Measurements from ENCODE around the gene TIFAB.
A peak's percentile ranks its signal among the peaks of the same experiment; 100 is the strongest.

Gene TIFAB

DNA sequence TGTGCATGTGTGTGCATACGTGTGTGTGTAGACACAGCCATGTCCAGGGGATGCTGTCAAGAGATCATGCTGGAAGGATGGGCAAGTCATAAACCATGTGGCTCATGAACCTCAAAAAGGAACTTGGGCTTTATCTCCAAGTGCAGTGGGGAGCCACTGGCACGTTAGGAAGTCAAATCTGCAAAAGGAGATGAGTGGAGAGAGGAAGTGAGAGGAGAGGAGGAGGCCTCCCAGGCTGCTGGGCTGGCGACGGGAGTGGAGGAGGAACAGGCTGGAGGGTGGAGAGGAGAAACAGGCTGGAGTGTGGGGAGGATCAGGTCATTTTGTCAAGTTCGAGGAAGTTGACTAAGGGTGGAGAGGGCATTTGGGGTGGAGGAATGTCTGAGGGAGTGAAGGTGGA lies 29.2 kb upstream of the TIFAB start:
- FAIRE-seq, result no peak

DNA sequence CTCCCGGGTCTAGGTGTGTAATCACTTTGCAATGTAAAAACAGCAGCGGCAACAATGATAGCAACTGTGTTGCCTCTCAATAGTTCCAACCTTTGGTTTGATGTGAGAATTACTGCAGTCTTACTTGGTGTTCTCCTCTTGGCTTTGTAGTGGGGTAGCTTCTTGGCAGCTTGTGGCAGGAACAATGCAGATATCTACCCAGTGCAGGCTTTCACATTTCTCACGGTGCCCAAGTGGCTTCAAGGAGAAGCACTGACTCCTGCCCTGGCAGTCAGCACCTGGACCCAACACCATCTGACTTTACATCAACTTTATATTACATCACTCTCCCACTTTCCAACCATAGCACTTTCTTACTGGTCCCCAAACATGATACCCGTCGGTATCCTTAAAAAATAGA lies 28.4 kb upstream of the TIFAB start:
- no peak for FAIRE-seq

DNA sequence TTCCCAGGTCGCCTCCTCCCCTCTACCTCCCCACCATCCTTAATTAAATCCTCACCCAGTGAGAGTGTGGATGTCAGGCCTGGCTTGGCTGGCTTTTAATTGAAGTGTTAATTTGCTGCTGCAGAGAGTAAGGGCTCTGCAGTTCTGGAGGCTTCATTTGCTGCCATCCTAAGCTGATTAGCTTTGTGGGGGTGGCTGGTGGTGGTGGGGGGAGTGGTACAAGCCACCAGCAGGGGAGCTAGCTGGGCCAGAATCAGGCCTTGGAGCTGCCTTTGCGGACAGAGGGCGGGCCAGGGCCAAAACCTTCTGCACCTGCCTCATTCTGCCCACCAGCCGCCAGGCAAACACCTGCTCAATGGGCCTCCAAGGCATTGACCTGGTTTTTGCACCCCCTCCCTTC lies 26.8 kb upstream of the TIFAB start:
- FAIRE-seq, result no peak

- no peak for FAIRE-seq
Observed at GRCh38 chr5:135477613-135478066, 25.5 kb upstream of the TIFAB start.

GRCh38 chr5:135476615-135477581 lies 24.7 kb upstream of the TIFAB start:
- FAIRE-seq, result no peak

GRCh38 chr5:135473956-135474670 lies 22.0 kb upstream of the TIFAB start:
- no peak for FAIRE-seq

GRCh38 chr5:135472141-135472540 lies 20.0 kb upstream of the TIFAB start:
- FAIRE-seq, result no peak

GRCh38 chr5:135471726-135472125 lies 19.6 kb upstream of the TIFAB start:
- no peak for FAIRE-seq

GRCh38 chr5:135469911-135470310 lies 17.8 kb upstream of the TIFAB start:
- peak; percentile 40 for FAIRE-seq

- no peak for FAIRE-seq
Observed at GRCh38 chr5:135468541-135468940, 16.4 kb upstream of the TIFAB start.

DNA sequence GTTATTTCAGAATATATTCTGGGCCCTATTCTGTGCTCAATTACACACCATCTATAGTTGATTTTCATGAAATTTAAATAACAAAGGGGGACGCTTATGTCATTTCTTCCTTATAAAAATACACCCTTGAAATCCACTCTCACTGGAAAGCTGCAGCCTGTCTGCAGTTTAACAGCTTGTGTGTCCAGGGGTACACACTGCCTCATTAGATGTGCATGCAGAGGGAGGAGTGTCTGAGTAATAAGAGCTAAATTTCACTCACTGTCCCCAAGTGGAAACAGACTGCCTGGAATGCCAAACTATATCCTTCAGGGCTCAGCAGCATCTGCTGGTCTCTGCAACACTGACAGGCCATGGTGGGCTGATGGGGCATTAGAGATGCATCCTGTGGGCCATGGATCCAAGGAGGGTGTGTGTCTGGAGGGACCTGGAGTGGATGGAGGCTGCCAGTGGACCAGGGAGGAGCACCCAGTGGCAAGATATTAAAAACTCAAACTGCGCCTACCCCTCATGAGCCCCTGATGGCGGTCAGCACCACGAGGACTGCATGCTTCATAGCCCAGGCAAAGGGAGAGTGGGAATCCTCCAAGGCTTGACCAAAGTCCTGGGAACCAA lies 15.8 kb upstream of the TIFAB start:
- FAIRE-seq, result no peak

- no peak for FAIRE-seq
Observed at GRCh38 chr5:135467051-135467625, 15.0 kb upstream of the TIFAB start.

- FAIRE-seq, result peak; percentile 85
Observed at GRCh38 chr5:135466178-135467050, 14.3 kb upstream of the TIFAB start.

GRCh38 chr5:135465391-135466122 lies 13.4 kb upstream of the TIFAB start:
- no peak for FAIRE-seq

GRCh38 chr5:135462304-135462703 lies 10.2 kb upstream of the TIFAB start:
- peak; percentile 94 for FAIRE-seq

DNA sequence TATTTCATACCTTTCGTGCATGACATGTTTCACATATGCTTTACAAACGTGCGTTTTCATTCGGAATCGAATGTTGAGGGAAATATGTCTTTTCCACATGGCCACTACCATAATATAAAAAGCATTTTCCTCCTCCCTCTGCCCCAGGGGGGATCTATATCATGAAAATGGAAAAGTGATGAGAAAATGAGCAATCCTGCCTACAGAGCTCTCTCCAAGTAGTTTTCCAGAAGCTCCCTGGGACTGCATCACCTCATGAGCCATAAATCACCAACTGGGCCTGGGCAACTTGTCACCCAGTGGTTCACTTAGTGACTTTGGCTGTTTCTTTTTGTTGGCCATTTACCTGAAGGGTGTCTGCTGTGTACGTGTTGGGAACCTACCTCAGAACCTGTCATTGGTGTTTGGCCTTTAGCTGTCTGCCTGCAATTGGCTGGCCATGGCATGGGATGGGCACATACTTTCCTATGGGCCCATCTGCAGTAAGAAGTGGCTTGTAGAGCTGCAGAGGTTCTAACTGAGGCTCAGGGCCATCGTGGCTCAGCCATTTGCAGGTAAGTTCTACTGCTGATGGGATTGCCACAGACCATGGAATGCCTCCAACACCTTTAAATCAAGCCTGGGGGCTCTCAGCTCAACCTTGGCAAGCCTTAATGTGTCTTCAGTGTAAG lies 9.5 kb upstream of the TIFAB start:
- no peak for FAIRE-seq

DNA sequence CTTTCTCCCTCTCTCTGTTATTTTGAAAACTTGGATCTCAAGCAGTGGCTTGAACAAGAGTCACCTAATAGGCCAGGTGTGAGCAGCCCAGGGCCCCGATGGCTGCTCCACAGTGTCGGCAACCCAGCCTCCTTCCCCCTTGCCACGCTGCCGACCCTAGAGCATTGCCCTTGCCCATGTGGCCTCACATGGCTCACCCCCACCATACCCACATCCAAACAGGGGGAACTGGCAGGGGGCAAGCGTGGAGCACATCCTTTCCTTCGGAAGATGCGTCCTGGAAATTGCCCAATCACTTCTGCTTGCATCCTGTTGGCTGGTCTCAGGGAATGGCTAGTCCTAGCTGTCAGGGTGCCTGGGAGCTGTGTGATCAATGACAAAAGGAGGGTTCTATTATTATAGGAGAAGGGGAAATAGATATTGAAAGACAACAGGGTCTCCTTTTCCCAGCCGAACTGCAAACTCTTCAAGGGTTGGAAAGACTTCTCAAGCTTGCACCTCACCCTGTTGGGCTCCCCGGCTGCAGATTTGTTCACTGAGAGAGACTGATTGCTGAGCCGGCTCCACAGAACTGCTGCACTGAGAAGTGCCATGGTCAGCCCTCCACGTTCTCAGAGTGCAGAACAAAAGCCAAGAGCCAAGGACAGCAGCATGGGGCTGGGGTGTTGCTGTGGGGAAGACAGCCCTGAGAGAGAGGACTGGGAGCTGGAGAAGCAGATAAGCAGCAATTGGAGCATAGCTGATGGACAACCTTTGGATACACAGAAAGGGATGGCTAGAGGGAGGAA lies 8.3 kb upstream of the TIFAB start:
- no peak for FAIRE-seq

- FAIRE-seq, result peak; percentile 6
Observed at GRCh38 chr5:135458921-135459331, 6.8 kb upstream of the TIFAB start.

- FAIRE-seq, result no peak
Observed at GRCh38 chr5:135458356-135458755, 6.2 kb upstream of the TIFAB start.
